ENCODE measurements around the gene PRDX3.

PRDX3 gene

GRCh38 chr10:119205894-119206602, 27.4 kb upstream of the PRDX3 start:
- peaks cover 46% of the 10 kb centered on the region for H3K4me1 Mint-ChIP-seq
- peak; percentile 27 for DNase-seq
- peak overlapping the region; percentile 95 for H3K27ac Mint-ChIP-seq
- H3K4me3 Mint-ChIP-seq, result peak overlapping the region; percentile 85
- H3K36me3 Mint-ChIP-seq (ENCODE audit: low read depth), result no peaks in the 10 kb centered on the region
- no peaks in the 10 kb centered on the region for H3K9me3 Mint-ChIP-seq
- no peak for TF ChIP-seq CTCF (IDR thresholded peaks at IDR 0.05)
- peaks cover 15% of the 10 kb centered on the region for H3K27me3 Mint-ChIP-seq (ENCODE audit: low read depth, poor library complexity)

GRCh38 chr10:119203006-119203405, 24.4 kb upstream of the PRDX3 start:
- Mint-ChIP-seq H3K4me1 (peaks cover 23% of the 10 kb centered on the region), H3K27ac (peak overlapping the region; percentile 46), H3K4me3 (no peak overlapping the region), H3K36me3 (ENCODE audit: low read depth) (no peaks in the 10 kb centered on the region), H3K9me3 (no peaks in the 10 kb centered on the region), H3K27me3 (ENCODE audit: low read depth, poor library complexity) (peaks cover 21% of the 10 kb centered on the region)
- no peak for TF ChIP-seq CTCF (IDR thresholded peaks at IDR 0.05)
- DNase-seq, result no peak

GRCh38 chr10:119201233-119201632, 22.6 kb upstream of the PRDX3 start:
- peaks cover 18% of the 10 kb centered on the region for H3K4me1 Mint-ChIP-seq
- H3K9me3 Mint-ChIP-seq, result no peaks in the 10 kb centered on the region
- H3K36me3 Mint-ChIP-seq (ENCODE audit: low read depth), result no peaks in the 10 kb centered on the region
- H3K27me3 Mint-ChIP-seq (ENCODE audit: low read depth, poor library complexity), result peaks cover 23% of the 10 kb centered on the region
- no peak for TF ChIP-seq CTCF (IDR thresholded peaks at IDR 0.05)
- no peak overlapping the region for H3K4me3 Mint-ChIP-seq
- no peak overlapping the region for H3K27ac Mint-ChIP-seq
- no peak for DNase-seq

- TF ChIP-seq CTCF (IDR thresholded peaks at IDR 0.05), result peak; percentile 70
- Mint-ChIP-seq H3K9me3 (no peaks in the 10 kb centered on the region), H3K36me3 (ENCODE audit: low read depth) (no peaks in the 10 kb centered on the region), H3K4me3 (no peak overlapping the region), H3K4me1 (peaks cover 14% of the 10 kb centered on the region), H3K27ac (no peak overlapping the region), H3K27me3 (ENCODE audit: low read depth, poor library complexity) (peaks cover 23% of the 10 kb centered on the region)
- DNase-seq, result peak; percentile 54
These were observed 20.8 kb upstream of the PRDX3 start for GRCh38 chr10:119199231-119199992.

GRCh38 chr10:119198438-119198837, 19.8 kb upstream of the PRDX3 start:
- DNase-seq, result peak; percentile 20

More at GRCh38 chr10:119198438-119198837, 19.8 kb upstream of the PRDX3 start:
- TF ChIP-seq CTCF (IDR thresholded peaks at IDR 0.05), result peak; percentile 30
- H3K9me3 Mint-ChIP-seq, result no peaks in the 10 kb centered on the region
- peaks cover 20% of the 10 kb centered on the region for H3K27me3 Mint-ChIP-seq (ENCODE audit: low read depth, poor library complexity)
- H3K4me1 Mint-ChIP-seq, result peaks cover 14% of the 10 kb centered on the region
- no peak overlapping the region for H3K27ac Mint-ChIP-seq
- H3K4me3 Mint-ChIP-seq, result no peak overlapping the region
- no peaks in the 10 kb centered on the region for H3K36me3 Mint-ChIP-seq (ENCODE audit: low read depth)
